ENCODE data around the gene PSMB8. TPM values are rescaled to one million over a fixed set of nuclear protein-coding genes. Genes with fewer than 3 reads are reported as not detected.
"Not testable (repeated sequence)": the region's sequence is repeated elsewhere in the genome, so short reads cannot be mapped to it uniquely, and the experiment has no call there.

PSMB8 gene
- total RNA-seq, 1 experiment from 2014 or later = 123 TPM

DNA sequence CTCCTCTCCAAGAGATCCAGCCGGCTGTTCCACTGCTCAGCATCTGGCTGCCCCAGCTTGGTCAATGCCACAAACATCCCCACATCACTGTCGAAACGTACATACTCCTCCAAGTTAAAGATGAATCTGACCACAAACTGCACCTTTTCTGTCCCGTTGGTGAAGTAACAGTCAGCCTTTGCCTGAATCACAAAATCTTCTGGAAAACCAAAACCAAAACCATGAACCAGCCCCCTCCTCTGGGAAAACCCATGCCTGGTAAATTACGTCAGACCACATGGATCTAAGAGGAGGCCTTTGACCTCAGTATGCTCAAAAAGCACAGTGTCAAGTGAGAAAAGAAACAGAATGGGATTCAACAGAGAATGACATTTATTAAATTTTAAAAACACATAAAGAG is 28.7 kb downstream of the PSMB8 start:
- no peaks in the 10 kb centered on the region for H3K9me3 Mint-ChIP-seq (ENCODE audit: low read depth, unreplicated experiment)
- intact Hi-C loops (cut with micrococcal nuclease; ENCODE audit: unreplicated experiment) = no loop called here
- BruUV-seq (replicated peaks) = no TSS peak
- H3K27ac Mint-ChIP-seq (ENCODE audit: unreplicated experiment) = no peak overlapping the region
- peaks cover 45% of the 10 kb centered on the region for H3K27me3 Mint-ChIP-seq (ENCODE audit: unreplicated experiment)
- no peak for TF ChIP-seq CTCF (IDR thresholded peaks at IDR 0.05; ENCODE audit: unreplicated experiment)
- H3K4me1 Mint-ChIP-seq (ENCODE audit: low read depth, unreplicated experiment) = peaks cover 12% of the 10 kb centered on the region
- no peaks in the 10 kb centered on the region for H3K36me3 Mint-ChIP-seq (ENCODE audit: insufficient read depth, unreplicated experiment)
- CTCF ChIA-PET = no interaction called here
- no peak overlapping the region for H3K4me3 Mint-ChIP-seq (ENCODE audit: low read depth, unreplicated experiment)
- DNase-seq = no peak

DNA sequence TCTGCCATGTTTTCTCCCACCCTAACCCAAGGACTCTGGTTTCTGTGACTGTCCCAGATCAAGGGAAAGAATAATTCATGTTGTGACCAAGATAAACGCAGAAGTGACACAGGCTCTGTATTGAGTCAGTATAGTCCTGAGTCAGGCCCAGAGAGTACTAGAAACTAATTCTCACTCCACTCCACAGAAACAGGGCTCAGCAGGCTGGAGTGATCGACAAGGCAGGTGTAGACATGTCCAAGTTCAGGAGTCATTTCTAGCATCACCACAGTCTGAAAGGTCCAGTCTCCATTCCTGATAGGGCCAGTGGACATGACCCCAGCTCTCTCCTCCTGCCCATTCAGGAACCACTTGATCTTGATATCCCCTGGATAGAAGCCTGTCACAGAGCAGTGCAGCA is 29.7 kb downstream of the PSMB8 start:
- no peak overlapping the region for H3K27ac Mint-ChIP-seq (ENCODE audit: unreplicated experiment)
- H3K4me3 Mint-ChIP-seq (ENCODE audit: low read depth, unreplicated experiment) = no peak overlapping the region
- intact Hi-C loops (cut with micrococcal nuclease; ENCODE audit: unreplicated experiment) = no loop called here
- CTCF ChIA-PET = interaction anchor here (0.6 kb wide), 1 partner anchor 45 kb away, joined by 4 read pairs; no protein-coding TSS in a partner anchor
- no peaks in the 10 kb centered on the region for H3K36me3 Mint-ChIP-seq (ENCODE audit: insufficient read depth, unreplicated experiment)
- TF ChIP-seq CTCF (IDR thresholded peaks at IDR 0.05; ENCODE audit: unreplicated experiment) = no peak
- no TSS peak for BruUV-seq (replicated peaks)
- no peaks in the 10 kb centered on the region for H3K9me3 Mint-ChIP-seq (ENCODE audit: low read depth, unreplicated experiment)
- peaks cover 49% of the 10 kb centered on the region for H3K27me3 Mint-ChIP-seq (ENCODE audit: unreplicated experiment)
- peaks cover 12% of the 10 kb centered on the region for H3K4me1 Mint-ChIP-seq (ENCODE audit: low read depth, unreplicated experiment)
- DNase-seq = no peak

DNA sequence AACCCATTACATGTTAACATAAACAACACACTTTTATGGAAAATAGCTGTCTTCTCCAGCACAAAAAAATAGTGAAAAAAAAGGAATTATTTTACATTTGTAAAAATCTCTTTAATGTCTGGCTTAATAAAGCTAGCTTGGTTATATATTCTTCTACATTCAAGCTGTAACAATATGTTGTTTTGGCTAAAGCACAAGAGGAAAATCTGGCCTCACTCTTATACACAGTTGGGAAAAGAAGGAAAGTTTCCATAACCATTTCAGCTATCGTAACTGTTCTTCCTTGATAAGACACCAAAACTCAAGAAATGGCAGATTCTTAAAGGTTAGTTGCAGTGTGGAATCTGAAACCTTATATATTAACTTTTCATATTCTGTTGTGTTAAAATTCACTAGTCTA is 34.7 kb downstream of the PSMB8 start:
- CTCF ChIA-PET = no interaction called here
- H3K27me3 Mint-ChIP-seq (ENCODE audit: unreplicated experiment) = peaks cover 65% of the 10 kb centered on the region
- no TSS peak for BruUV-seq (replicated peaks)
- peaks cover 10% of the 10 kb centered on the region for H3K4me1 Mint-ChIP-seq (ENCODE audit: low read depth, unreplicated experiment)
- TF ChIP-seq CTCF (IDR thresholded peaks at IDR 0.05; ENCODE audit: unreplicated experiment) = no peak
- H3K9me3 Mint-ChIP-seq (ENCODE audit: low read depth, unreplicated experiment) = no peaks in the 10 kb centered on the region
- intact Hi-C loops (cut with micrococcal nuclease; ENCODE audit: unreplicated experiment) = no loop called here
- no peak for DNase-seq
- H3K4me3 Mint-ChIP-seq (ENCODE audit: low read depth, unreplicated experiment) = no peak overlapping the region
- H3K36me3 Mint-ChIP-seq (ENCODE audit: insufficient read depth, unreplicated experiment) = no peaks in the 10 kb centered on the region
- H3K27ac Mint-ChIP-seq (ENCODE audit: unreplicated experiment) = no peak overlapping the region

- Mint-ChIP-seq H3K27me3 (ENCODE audit: unreplicated experiment) (peaks cover 65% of the 10 kb centered on the region), H3K4me1 (ENCODE audit: low read depth, unreplicated experiment) (peaks cover 10% of the 10 kb centered on the region), H3K27ac (ENCODE audit: unreplicated experiment) (no peak overlapping the region), H3K9me3 (ENCODE audit: low read depth, unreplicated experiment) (no peaks in the 10 kb centered on the region), H3K36me3 (ENCODE audit: insufficient read depth, unreplicated experiment) (no peaks in the 10 kb centered on the region), H3K4me3 (ENCODE audit: low read depth, unreplicated experiment) (no peak overlapping the region)
- DNase-seq = no peak
- intact Hi-C loops (cut with micrococcal nuclease; ENCODE audit: unreplicated experiment) = no loop called here
- CTCF ChIA-PET = interaction anchor here (1.0 kb wide), 1 partner anchor 10 kb away, joined by 3 read pairs; no protein-coding TSS in a partner anchor
- TF ChIP-seq CTCF (IDR thresholded peaks at IDR 0.05; ENCODE audit: unreplicated experiment) = no peak
- no TSS peak for BruUV-seq (replicated peaks)
Measured at GRCh38 chr6:32807020-32807580, 36.7 kb downstream of the PSMB8 start.

GRCh38 chr6:32805404-32805803 is 38.4 kb downstream of the PSMB8 start:
- Mint-ChIP-seq H3K4me1 (ENCODE audit: low read depth, unreplicated experiment) (peaks cover 10% of the 10 kb centered on the region), H3K27me3 (ENCODE audit: unreplicated experiment) (peaks cover 68% of the 10 kb centered on the region)
- BruUV-seq (replicated peaks); intact Hi-C loops (cut with micrococcal nuclease; ENCODE audit: unreplicated experiment); H3K36me3 Mint-ChIP-seq (ENCODE audit: insufficient read depth, unreplicated experiment); H3K9me3 Mint-ChIP-seq (ENCODE audit: low read depth, unreplicated experiment); CTCF ChIA-PET; H3K4me3 Mint-ChIP-seq (ENCODE audit: low read depth, unreplicated experiment); H3K27ac Mint-ChIP-seq (ENCODE audit: unreplicated experiment); DNase-seq: not testable (repeated sequence)
